ENCODE data around the gene HIBCH.
"Not testable (repeated sequence)": the region's sequence is repeated elsewhere in the genome, so short reads cannot be mapped to it uniquely, and the experiment has no call there.

The HIBCH gene

GRCh38 chr2:190352668-190353536 lies 33.3 kb upstream of the HIBCH start:
- DNase-seq (no peak), ATAC-seq (no peak)
- Mint-ChIP-seq H3K27ac (no peak overlapping the region), H3K4me1 (peaks cover 3% of the 10 kb centered on the region), H3K27me3 (no peaks in the 10 kb centered on the region), H3K4me3 (no peak overlapping the region), H3K36me3 (ENCODE audit: low read depth) (no peaks in the 10 kb centered on the region), H3K9me3 (no peaks in the 10 kb centered on the region)

- Mint-ChIP-seq H3K4me1 (peaks cover 3% of the 10 kb centered on the region), H3K9me3 (no peaks in the 10 kb centered on the region), H3K27me3 (no peaks in the 10 kb centered on the region), H3K27ac (no peak overlapping the region), H3K4me3 (no peak overlapping the region), H3K36me3 (ENCODE audit: low read depth) (no peaks in the 10 kb centered on the region)
- no peak for ATAC-seq
- DNase-seq = no peak
Measured at GRCh38 chr2:190351955-190352354, 32.3 kb upstream of the HIBCH start.

- no peak for DNase-seq
- peaks cover 4% of the 10 kb centered on the region for H3K27me3 Mint-ChIP-seq
- no peak overlapping the region for H3K4me3 Mint-ChIP-seq
- H3K4me1 Mint-ChIP-seq = peaks cover 5% of the 10 kb centered on the region
- H3K9me3 Mint-ChIP-seq = no peaks in the 10 kb centered on the region
- no peaks in the 10 kb centered on the region for H3K36me3 Mint-ChIP-seq (ENCODE audit: low read depth)
- no peak overlapping the region for H3K27ac Mint-ChIP-seq
- ATAC-seq = no peak
Measured at GRCh38 chr2:190350371-190350770, 30.7 kb upstream of the HIBCH start.

GRCh38 chr2:190344276-190344827 lies 24.7 kb upstream of the HIBCH start:
- Mint-ChIP-seq H3K9me3 (no peaks in the 10 kb centered on the region), H3K36me3 (ENCODE audit: low read depth) (no peaks in the 10 kb centered on the region), H3K4me1 (peaks cover 23% of the 10 kb centered on the region), H3K27ac (peak overlapping the region; percentile 37), H3K27me3 (peaks cover 7% of the 10 kb centered on the region), H3K4me3 (peak overlapping the region; percentile 81)
- ATAC-seq = peak; percentile 34
- DNase-seq = no peak

GRCh38 chr2:190343536-190344275 lies 24.1 kb upstream of the HIBCH start, which contains the start of gene INPP1:
Gene INPP1 (plus strand): TSS chr2:190343589. CDS start chr2:190360103, 16,514 bp downstream.
- DNase-seq (peak; percentile 53), ATAC-seq (peak; percentile 61)
- Mint-ChIP-seq H3K4me1 (peaks cover 23% of the 10 kb centered on the region), H3K36me3 (ENCODE audit: low read depth) (no peaks in the 10 kb centered on the region), H3K9me3 (no peaks in the 10 kb centered on the region), H3K27me3 (peaks cover 7% of the 10 kb centered on the region), H3K27ac (peak within 1 kb of the TSS; percentile 80), H3K4me3 (peak within 1 kb of the TSS; percentile 81)

- DNase-seq = no peak
- Mint-ChIP-seq H3K9me3 (no peaks in the 10 kb centered on the region), H3K36me3 (ENCODE audit: low read depth) (no peaks in the 10 kb centered on the region), H3K4me3 (peak overlapping the region; percentile 73), H3K27me3 (peaks cover 7% of the 10 kb centered on the region), H3K4me1 (peaks cover 19% of the 10 kb centered on the region), H3K27ac (peak overlapping the region; percentile 80)
- peak; percentile 68 for ATAC-seq
Measured at GRCh38 chr2:190343089-190343535, 23.5 kb upstream of the HIBCH start.

GRCh38 chr2:190342611-190343010 lies 23.0 kb upstream of the HIBCH start:
- Mint-ChIP-seq H3K4me3 (no peak overlapping the region), H3K4me1 (peaks cover 19% of the 10 kb centered on the region), H3K27ac (no peak overlapping the region), H3K27me3 (peaks cover 7% of the 10 kb centered on the region), H3K9me3 (no peaks in the 10 kb centered on the region), H3K36me3 (ENCODE audit: low read depth) (no peaks in the 10 kb centered on the region)
- ATAC-seq = no peak
- DNase-seq = no peak

- no peaks in the 10 kb centered on the region for H3K36me3 Mint-ChIP-seq (ENCODE audit: low read depth)
- ATAC-seq (no peak), DNase-seq (no peak)
- H3K9me3 Mint-ChIP-seq = no peaks in the 10 kb centered on the region
- no peak overlapping the region for H3K4me3 Mint-ChIP-seq
- H3K27me3 Mint-ChIP-seq = peaks cover 3% of the 10 kb centered on the region
- peaks cover 17% of the 10 kb centered on the region for H3K4me1 Mint-ChIP-seq
- H3K27ac Mint-ChIP-seq = no peak overlapping the region
Measured at GRCh38 chr2:190340369-190340768, 20.7 kb upstream of the HIBCH start.

GRCh38 chr2:190339394-190339793 lies 19.8 kb upstream of the HIBCH start:
- H3K36me3 Mint-ChIP-seq (ENCODE audit: low read depth) = no peaks in the 10 kb centered on the region
- DNase-seq (no peak), ATAC-seq (no peak)
- no peaks in the 10 kb centered on the region for H3K9me3 Mint-ChIP-seq
- no peak overlapping the region for H3K4me3 Mint-ChIP-seq
- H3K27me3 Mint-ChIP-seq = peaks cover 3% of the 10 kb centered on the region
- H3K27ac Mint-ChIP-seq = no peak overlapping the region
- H3K4me1 Mint-ChIP-seq = peaks cover 11% of the 10 kb centered on the region

- H3K27ac Mint-ChIP-seq = no peak overlapping the region
- H3K27me3 Mint-ChIP-seq = peaks cover 3% of the 10 kb centered on the region
- no peaks in the 10 kb centered on the region for H3K9me3 Mint-ChIP-seq
- H3K4me1 Mint-ChIP-seq = peaks cover 8% of the 10 kb centered on the region
- H3K4me3 Mint-ChIP-seq = no peak overlapping the region
- ATAC-seq (no peak), DNase-seq (no peak)
- H3K36me3 Mint-ChIP-seq (ENCODE audit: low read depth) = no peaks in the 10 kb centered on the region
Measured at GRCh38 chr2:190338453-190338852, 18.8 kb upstream of the HIBCH start.

GRCh38 chr2:190336420-190336819 lies 16.8 kb upstream of the HIBCH start:
- DNase-seq = no peak
- Mint-ChIP-seq H3K9me3 (no peaks in the 10 kb centered on the region), H3K27me3 (peaks cover 2% of the 10 kb centered on the region), H3K27ac (no peak overlapping the region), H3K4me1 (no peaks in the 10 kb centered on the region), H3K36me3 (ENCODE audit: low read depth) (no peaks in the 10 kb centered on the region), H3K4me3 (no peak overlapping the region)
- no peak for ATAC-seq

- H3K27me3 Mint-ChIP-seq; ATAC-seq; H3K9me3 Mint-ChIP-seq; H3K36me3 Mint-ChIP-seq (ENCODE audit: low read depth); H3K4me1 Mint-ChIP-seq; H3K4me3 Mint-ChIP-seq; H3K27ac Mint-ChIP-seq; DNase-seq: not testable (repeated sequence)
Measured at GRCh38 chr2:190335584-190335983, 16.0 kb upstream of the HIBCH start.

- DNase-seq (no peak), ATAC-seq (no peak)
- Mint-ChIP-seq H3K4me1 (no peaks in the 10 kb centered on the region), H3K36me3 (ENCODE audit: low read depth) (no peaks in the 10 kb centered on the region), H3K27ac (no peak overlapping the region), H3K27me3 (peaks cover 2% of the 10 kb centered on the region), H3K9me3 (no peaks in the 10 kb centered on the region), H3K4me3 (no peak overlapping the region)
Measured at GRCh38 chr2:190335225-190335559, 15.6 kb upstream of the HIBCH start.

- Mint-ChIP-seq H3K27me3 (peaks cover 2% of the 10 kb centered on the region), H3K27ac (no peak overlapping the region), H3K36me3 (ENCODE audit: low read depth) (no peaks in the 10 kb centered on the region), H3K9me3 (no peaks in the 10 kb centered on the region), H3K4me1 (no peaks in the 10 kb centered on the region), H3K4me3 (no peak overlapping the region)
- ATAC-seq = no peak
- no peak for DNase-seq
Measured at GRCh38 chr2:190334479-190335224, 15.0 kb upstream of the HIBCH start.

Measured in activated naive CD8-positive, alpha-beta T cell treated with anti-CD3 and anti-CD28 coated beads, Interleukin-2, amount 50 U/mL, for 24 hours (primary cell).